CD4-positive, alpha-beta T cell (primary cell): ENCODE results near the gene ZNF853. TPM values are rescaled to one million over a fixed set of nuclear protein-coding genes. Genes with fewer than 3 reads are reported as not detected.

ENCODE experiments used
- ATAC-seq: fragments of 200-7000 bp; cut with Tn5 transposase; one replicate; pipeline ENCODE4 v1.10.0; 2022; ENCODE audit warnings: mild to moderate bottlenecking; ENCODE audit not compliant: poor library complexity
- CTCF ChIA-PET: fragments of 350-600 bp; sonication (Branson Sonifier 250); formaldehyde crosslinking; loops from one replicate; lab custom pipeline; 2021; ENCODE audit warnings: antibody characterized with exemption, inconsistent platforms; lab: Charles Lee
- POLR2A ChIA-PET: fragments of 350-600 bp; sonication (Branson Sonifier 250); formaldehyde crosslinking; loops from one replicate; lab custom pipeline; 2021; ENCODE audit warnings: antibody characterized with exemption, inconsistent platforms; lab: Charles Lee
- DNase-seq, 14 experiments: peaks; one replicate each; pipeline ENCODE4 v3.0.0-alpha.2; 2013 to 2020; ENCODE audit warnings: mixed read lengths in 2 of 14
- H3K27ac ChIP-seq, 2 donors: one replicate each; pipeline versions ENCODE4 v1.5.1 to v1.7.0; 2013; ENCODE audit warnings: low read length in 2 of 2, low read depth in 1 of 2, mild to moderate bottlenecking in 1 of 2
- H3K27me3 ChIP-seq, 2 experiments: 1 replicate in 1 of 2; 2 replicates in 1 of 2; pipeline versions ENCODE4 v1.6.1 to v1.7.0; 2013; ENCODE audit warnings: low read length in 2 of 2, control low read depth in 1 of 2, mild to moderate bottlenecking in 1 of 2, moderate library complexity in 1 of 2; ENCODE audit not compliant: insufficient read depth in 2 of 2, control insufficient read depth in 1 of 2
- H3K36me3 ChIP-seq: one replicate; pipeline ENCODE4 v1.6.1; 2013; ENCODE audit warnings: low read length, control low read depth; ENCODE audit not compliant: insufficient read depth
- H3K4me1 ChIP-seq: one replicate; pipeline ENCODE4 v1.6.1; 2013; ENCODE audit warnings: low read length, control low read depth; ENCODE audit not compliant: insufficient read depth
- H3K4me3 ChIP-seq: one replicate; pipeline ENCODE4 v1.5.1; 2013; ENCODE audit warnings: mild to moderate bottlenecking, low read length, moderate library complexity
- H3K9me3 ChIP-seq, 2 experiments: 1 replicate in 1 of 2; 2 replicates in 1 of 2; pipeline versions ENCODE4 v1.6.1 to v1.7.0; 2013; ENCODE audit warnings: low read length in 2 of 2, mild to moderate bottlenecking in 2 of 2, control low read depth in 1 of 2, moderate library complexity in 1 of 2; ENCODE audit not compliant: control insufficient read depth in 1 of 2, insufficient read depth in 1 of 2
- H3K27ac Mint-ChIP-seq: one replicate; pipeline ENCODE4 v1.8.0; 2020; ENCODE audit warnings: mixed read lengths
- H3K27me3 Mint-ChIP-seq: one replicate; pipeline ENCODE4 v1.8.0; 2021; ENCODE audit warnings: mixed read lengths
- H3K36me3 Mint-ChIP-seq: one replicate; pipeline ENCODE4 v1.8.0; 2021; ENCODE audit warnings: low read depth, mixed read lengths
- H3K4me1 Mint-ChIP-seq: one replicate; pipeline ENCODE4 v1.8.0; 2021; ENCODE audit warnings: low read depth, mixed read lengths
- H3K4me3 Mint-ChIP-seq: one replicate; pipeline ENCODE4 v1.8.0; 2020; ENCODE audit warnings: mild to moderate bottlenecking, mixed read lengths
- H3K9me3 Mint-ChIP-seq: one replicate; pipeline ENCODE4 v1.8.0; 2020; ENCODE audit warnings: mixed read lengths
- CTCF ChIP-seq: fragments of 200-600 bp; IDR thresholded peaks from one replicate; pipeline ENCODE4 v1.8.0; 2022; ENCODE audit warnings: antibody characterized with exemption, mild to moderate bottlenecking
- intact Hi-C, 2 experiments: fragments of 100-400 bp; cut with DNase I in 1 of 2; cut with micrococcal nuclease in 1 of 2; formaldehyde crosslinking; loops; one replicate each; pipeline versions ENCODE4 v1.15.1 to v1.9.0; 2023 to 2025; cut with DNase I, micrococcal nuclease
- total RNA-seq, 174 experiments: library from RNA in 2 of 174; stranded (reverse) in 2 of 174; gene quantifications; one replicate each; pipeline ENCODE4 v1.2.3 and lab custom pipeline; 2021 to 2026

The ZNF853 gene
- total RNA-seq, 2 experiments from 2014 or later = 2.5 to 2.7 TPM

- peaks cover 51% of the 10 kb centered on the region for H3K36me3 ChIP-seq
- intact Hi-C loops = no loop called here
- H3K9me3 ChIP-seq = no peaks in the 10 kb centered on the region
- no peak overlapping the region for H3K4me3 Mint-ChIP-seq
- CTCF ChIA-PET = no interaction called here
- no peak overlapping the region for H3K27ac Mint-ChIP-seq
- no peak overlapping the region for H3K4me3 ChIP-seq
- H3K4me1 Mint-ChIP-seq = peaks cover 5% of the 10 kb centered on the region
- no peaks in the 10 kb centered on the region for H3K27me3 Mint-ChIP-seq
- no peak for TF ChIP-seq CTCF
- peaks cover 6% of the 10 kb centered on the region for H3K4me1 ChIP-seq
- no peaks in the 10 kb centered on the region for H3K9me3 Mint-ChIP-seq
- peaks cover 38% of the 10 kb centered on the region for H3K36me3 Mint-ChIP-seq
- POLR2A ChIA-PET = no interaction called here
- no peak for ATAC-seq
- H3K27ac ChIP-seq = no peak overlapping the region
- no peaks in the 10 kb centered on the region for H3K27me3 ChIP-seq
- no peak for DNase-seq
Measured at GRCh38 chr7:6606866-6607583, 8.4 kb upstream of the ZNF853 start.

GRCh38 chr7:6607651-6608051 is 7.8 kb upstream of the ZNF853 start:
- H3K36me3 ChIP-seq = peaks cover 45% of the 10 kb centered on the region

GRCh38 chr7:6608081-6608480 is 7.3 kb upstream of the ZNF853 start:
- TF ChIP-seq CTCF = no peak
- Histone ChIP-seq H3K27me3 (no peaks in the 10 kb centered on the region), H3K27ac (no peak overlapping the region), H3K4me3 (no peak overlapping the region), H3K9me3 (no peaks in the 10 kb centered on the region), H3K4me1 (no peaks in the 10 kb centered on the region), H3K36me3 (peaks cover 43% of the 10 kb centered on the region)
- H3K36me3 Mint-ChIP-seq = peaks cover 31% of the 10 kb centered on the region
- no peaks in the 10 kb centered on the region for H3K9me3 Mint-ChIP-seq
- ATAC-seq = no peak
- no peak for DNase-seq
- intact Hi-C loops = no loop called here
- H3K27ac Mint-ChIP-seq = no peak overlapping the region
- ChIA-PET CTCF (no interaction called here), POLR2A (no interaction called here)
- H3K4me1 Mint-ChIP-seq = no peaks in the 10 kb centered on the region
- no peak overlapping the region for H3K4me3 Mint-ChIP-seq
- H3K27me3 Mint-ChIP-seq = no peaks in the 10 kb centered on the region

More at GRCh38 chr7:6607651-6608051, 7.8 kb upstream of the ZNF853 start:
- CTCF ChIA-PET = no interaction called here
- Mint-ChIP-seq H3K4me1 (no peaks in the 10 kb centered on the region), H3K27me3 (no peaks in the 10 kb centered on the region), H3K4me3 (no peak overlapping the region), H3K36me3 (peaks cover 32% of the 10 kb centered on the region), H3K9me3 (no peaks in the 10 kb centered on the region), H3K27ac (no peak overlapping the region)
- ATAC-seq = no peak
- intact Hi-C loops = no loop called here
- no peak for DNase-seq
- H3K27me3 ChIP-seq = no peaks in the 10 kb centered on the region
- no peak overlapping the region for H3K27ac ChIP-seq
- POLR2A ChIA-PET = no interaction called here
- H3K4me3 ChIP-seq = no peak overlapping the region
- TF ChIP-seq CTCF = no peak
- H3K4me1 ChIP-seq = no peaks in the 10 kb centered on the region
- no peaks in the 10 kb centered on the region for H3K9me3 ChIP-seq
